Measurements from ENCODE around the gene BTG2. TPM values are rescaled to one million over a fixed set of nuclear protein-coding genes. Genes with fewer than 3 reads are reported as not detected.
"Not testable (repeated sequence)": the region's sequence is repeated elsewhere in the genome, so short reads cannot be mapped to it uniquely, and the experiment has no call there.

Gene BTG2
- total RNA-seq, 1 donor from 2014 or later, result 98.8 TPM

GRCh38 chr1:203290261-203291089 lies 14.8 kb upstream of the BTG2 start:
- no peaks in the 10 kb centered on the region for H3K27me3 Mint-ChIP-seq (ENCODE audit: low read depth)
- peak overlapping the region; percentile 99 for H3K27ac Mint-ChIP-seq
- no peaks in the 10 kb centered on the region for H3K36me3 Mint-ChIP-seq (ENCODE audit: low read depth)
- intact Hi-C loops (cut with micrococcal nuclease), result no loop called here
- H3K9me3 Mint-ChIP-seq, result no peaks in the 10 kb centered on the region
- DNase-seq (ENCODE audit: low spot score), result peak; percentile 94
- H3K4me3 Mint-ChIP-seq (ENCODE audit: low read depth), result peak overlapping the region; percentile 76
- H3K4me1 Mint-ChIP-seq (ENCODE audit: low read depth), result peaks cover 75% of the 10 kb centered on the region

- peaks cover 71% of the 10 kb centered on the region for H3K4me1 Mint-ChIP-seq (ENCODE audit: low read depth)
- H3K4me3 Mint-ChIP-seq (ENCODE audit: low read depth), result no peak overlapping the region
- H3K9me3 Mint-ChIP-seq, result no peaks in the 10 kb centered on the region
- no peak for DNase-seq (ENCODE audit: low spot score)
- H3K27ac Mint-ChIP-seq, result peak overlapping the region; percentile 99
- H3K36me3 Mint-ChIP-seq (ENCODE audit: low read depth), result no peaks in the 10 kb centered on the region
- intact Hi-C loops (cut with micrococcal nuclease), result no loop called here
- H3K27me3 Mint-ChIP-seq (ENCODE audit: low read depth), result no peaks in the 10 kb centered on the region
Observed at GRCh38 chr1:203291201-203292096, 13.9 kb upstream of the BTG2 start.

DNA sequence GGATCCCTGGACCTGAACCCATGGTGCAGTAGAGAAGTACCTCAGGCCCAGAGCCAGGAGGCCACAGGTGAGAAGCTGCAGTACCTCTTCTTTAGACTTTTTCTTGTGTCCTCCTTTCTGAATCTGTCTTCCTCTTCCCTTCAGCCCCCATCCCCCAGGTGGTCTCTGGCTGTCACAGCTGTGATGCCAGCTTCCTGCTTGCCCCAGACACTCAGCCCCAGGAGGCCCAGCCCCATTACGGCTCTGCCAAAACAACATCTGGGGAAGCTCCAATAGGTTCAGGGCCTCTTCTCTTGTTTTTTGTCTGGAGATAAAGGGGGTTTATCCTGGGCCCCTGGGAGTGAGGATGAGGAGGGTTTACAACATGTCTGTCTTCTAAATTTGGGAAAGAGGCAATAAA lies 9.5 kb upstream of the BTG2 start:
- intact Hi-C loops (cut with micrococcal nuclease), result no loop called here
- DNase-seq (ENCODE audit: low spot score), result no peak
- H3K27ac Mint-ChIP-seq, result no peak overlapping the region
- H3K36me3 Mint-ChIP-seq (ENCODE audit: low read depth), result no peaks in the 10 kb centered on the region
- H3K4me1 Mint-ChIP-seq (ENCODE audit: low read depth), result peaks cover 53% of the 10 kb centered on the region
- H3K4me3 Mint-ChIP-seq (ENCODE audit: low read depth), result no peak overlapping the region
- H3K27me3 Mint-ChIP-seq (ENCODE audit: low read depth), result no peaks in the 10 kb centered on the region
- H3K9me3 Mint-ChIP-seq, result no peaks in the 10 kb centered on the region

DNA sequence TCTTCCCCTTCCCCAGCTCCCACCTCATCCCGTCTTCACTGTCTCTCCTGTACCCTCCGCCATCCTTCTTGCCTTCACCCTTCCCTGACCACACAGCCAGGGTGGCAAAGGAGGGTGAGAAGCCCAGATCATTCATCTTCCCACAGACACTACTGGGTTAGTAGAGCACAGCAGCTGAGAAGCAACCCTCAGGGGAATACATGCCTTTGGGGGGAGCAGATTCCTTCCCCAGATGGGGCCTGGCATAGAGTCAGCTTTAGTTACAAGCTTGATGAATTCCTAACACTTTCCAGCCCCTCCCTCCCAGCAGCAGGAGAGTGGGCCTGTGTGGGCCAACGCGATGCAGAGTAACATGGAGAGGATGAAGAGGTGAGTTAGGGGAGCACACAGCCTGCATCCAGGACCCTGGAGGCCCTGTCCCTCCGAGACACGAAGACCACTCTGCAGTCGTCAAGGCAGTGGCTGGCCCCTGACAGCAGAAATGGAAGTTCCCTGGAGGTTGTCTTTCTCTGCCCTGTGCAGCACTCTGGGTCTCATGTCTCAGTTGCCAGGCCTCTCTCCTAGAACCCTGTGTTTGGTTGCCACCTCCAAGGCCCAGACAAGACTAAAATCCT lies 8.8 kb upstream of the BTG2 start:
- DNase-seq (ENCODE audit: low spot score), result no peak
- peaks cover 53% of the 10 kb centered on the region for H3K4me1 Mint-ChIP-seq (ENCODE audit: low read depth)
- H3K36me3 Mint-ChIP-seq (ENCODE audit: low read depth), result no peaks in the 10 kb centered on the region
- intact Hi-C loops (cut with micrococcal nuclease), result no loop called here
- H3K27ac Mint-ChIP-seq, result no peak overlapping the region
- no peaks in the 10 kb centered on the region for H3K27me3 Mint-ChIP-seq (ENCODE audit: low read depth)
- H3K4me3 Mint-ChIP-seq (ENCODE audit: low read depth), result no peak overlapping the region
- H3K9me3 Mint-ChIP-seq, result no peaks in the 10 kb centered on the region

DNA sequence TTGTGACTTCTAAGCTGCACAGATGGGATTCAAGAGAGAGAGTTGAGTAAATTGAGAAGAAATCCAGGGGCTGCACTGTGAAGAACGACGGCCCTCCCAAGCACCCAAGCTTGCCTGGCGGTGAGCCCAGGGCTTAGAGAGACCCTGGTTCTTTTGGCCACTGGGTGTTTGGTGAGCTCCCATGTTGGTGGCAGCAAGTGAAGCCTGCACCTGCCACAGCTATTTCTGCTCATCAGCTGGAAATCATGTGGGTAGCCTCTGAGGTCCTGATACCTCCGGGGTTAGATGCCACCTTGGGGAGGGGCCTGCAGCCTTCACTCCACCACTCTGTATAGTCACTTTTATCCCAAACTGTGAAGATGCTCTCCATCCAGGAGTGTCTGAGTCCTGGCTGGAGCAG lies 6.2 kb upstream of the BTG2 start:
- Mint-ChIP-seq H3K4me1 (ENCODE audit: low read depth) (peaks cover 57% of the 10 kb centered on the region), H3K27ac (no peak overlapping the region), H3K4me3 (ENCODE audit: low read depth) (no peak overlapping the region), H3K36me3 (ENCODE audit: low read depth) (peaks cover 2% of the 10 kb centered on the region), H3K27me3 (ENCODE audit: low read depth) (no peaks in the 10 kb centered on the region), H3K9me3 (no peaks in the 10 kb centered on the region)
- DNase-seq (ENCODE audit: low spot score), result no peak
- intact Hi-C loops (cut with micrococcal nuclease), result no loop called here

DNA sequence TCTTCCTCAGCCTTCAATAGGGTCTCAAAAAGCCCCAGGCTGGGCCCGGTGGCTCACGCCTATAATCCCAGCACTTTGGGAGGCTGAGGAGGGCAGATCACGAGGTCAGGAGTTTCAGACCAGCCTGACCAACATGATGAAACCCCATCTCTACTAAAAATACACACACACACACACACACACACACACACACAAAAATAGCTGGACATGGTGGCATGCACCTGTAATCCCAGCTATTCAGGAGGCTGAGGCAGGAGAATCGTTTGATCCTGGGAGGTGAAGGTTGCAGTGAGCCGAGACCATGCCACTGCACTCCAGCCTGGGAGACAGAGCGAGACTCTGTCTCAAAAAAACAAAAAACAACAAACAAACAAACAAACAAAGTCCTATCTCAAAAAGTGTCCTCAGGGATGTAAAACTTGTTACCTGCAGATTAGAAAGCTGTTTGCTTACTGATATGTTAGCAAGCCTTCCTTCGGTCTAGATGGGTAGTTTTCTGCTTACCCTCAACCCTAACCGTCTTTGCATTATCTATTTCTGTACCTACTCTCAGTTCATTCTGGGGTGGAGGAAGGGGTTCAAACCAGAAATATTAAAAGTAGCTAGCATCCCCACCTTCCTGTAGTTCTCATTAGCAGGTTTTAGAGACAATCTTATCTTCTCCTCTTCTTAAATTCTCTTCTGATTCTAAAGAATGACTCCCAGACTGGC lies 5.4 kb upstream of the BTG2 start:
- H3K27me3 Mint-ChIP-seq (ENCODE audit: low read depth); H3K9me3 Mint-ChIP-seq; DNase-seq (ENCODE audit: low spot score); H3K4me3 Mint-ChIP-seq (ENCODE audit: low read depth); intact Hi-C loops (cut with micrococcal nuclease); H3K36me3 Mint-ChIP-seq (ENCODE audit: low read depth): not testable (repeated sequence)
- peak overlapping the region; percentile 10 for H3K27ac Mint-ChIP-seq
- peaks cover 61% of the 10 kb centered on the region for H3K4me1 Mint-ChIP-seq (ENCODE audit: low read depth)

- peaks cover 2% of the 10 kb centered on the region for H3K36me3 Mint-ChIP-seq (ENCODE audit: low read depth)
- H3K4me3 Mint-ChIP-seq (ENCODE audit: low read depth), result no peak overlapping the region
- no peak for DNase-seq (ENCODE audit: low spot score)
- H3K27ac Mint-ChIP-seq, result peak overlapping the region; percentile 10
- intact Hi-C loops (cut with micrococcal nuclease), result no loop called here
- peaks cover 55% of the 10 kb centered on the region for H3K4me1 Mint-ChIP-seq (ENCODE audit: low read depth)
- H3K9me3 Mint-ChIP-seq, result no peaks in the 10 kb centered on the region
- no peaks in the 10 kb centered on the region for H3K27me3 Mint-ChIP-seq (ENCODE audit: low read depth)
Observed at GRCh38 chr1:203300441-203301330, 4.6 kb upstream of the BTG2 start.

- Mint-ChIP-seq H3K36me3 (ENCODE audit: low read depth) (peaks cover 8% of the 10 kb centered on the region), H3K4me1 (ENCODE audit: low read depth) (peaks cover 53% of the 10 kb centered on the region), H3K27me3 (ENCODE audit: low read depth) (no peaks in the 10 kb centered on the region), H3K4me3 (ENCODE audit: low read depth) (no peak overlapping the region), H3K27ac (no peak overlapping the region), H3K9me3 (no peaks in the 10 kb centered on the region)
- intact Hi-C loops (cut with micrococcal nuclease), result no loop called here
- no peak for DNase-seq (ENCODE audit: low spot score)
Observed at GRCh38 chr1:203301331-203301668, 4.0 kb upstream of the BTG2 start.

DNA sequence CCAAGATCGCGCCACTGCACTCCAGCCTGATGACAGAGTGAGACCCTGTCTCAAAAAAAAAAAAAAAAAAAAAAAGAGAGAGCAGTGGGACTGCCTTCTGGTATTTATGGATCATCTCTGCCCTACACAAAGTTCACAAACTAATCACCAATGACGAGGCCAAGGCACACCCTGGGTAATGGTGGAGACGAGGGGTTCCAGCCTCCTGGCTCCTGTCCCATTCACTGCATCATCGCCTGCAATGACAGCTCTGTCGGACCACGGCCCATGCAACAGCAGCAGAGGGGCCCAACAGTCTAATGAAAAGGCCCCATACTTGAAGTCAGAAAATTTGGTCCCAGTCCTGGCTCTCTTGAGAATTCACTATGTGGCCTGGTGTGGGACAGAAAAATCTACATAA lies 2.9 kb upstream of the BTG2 start:
- Mint-ChIP-seq H3K27ac (no peak overlapping the region), H3K4me3 (ENCODE audit: low read depth) (no peak overlapping the region), H3K9me3 (no peaks in the 10 kb centered on the region), H3K36me3 (ENCODE audit: low read depth) (peaks cover 19% of the 10 kb centered on the region), H3K4me1 (ENCODE audit: low read depth) (peaks cover 54% of the 10 kb centered on the region), H3K27me3 (ENCODE audit: low read depth) (no peaks in the 10 kb centered on the region)
- no peak for DNase-seq (ENCODE audit: low spot score)
- intact Hi-C loops (cut with micrococcal nuclease), result no loop called here

DNA sequence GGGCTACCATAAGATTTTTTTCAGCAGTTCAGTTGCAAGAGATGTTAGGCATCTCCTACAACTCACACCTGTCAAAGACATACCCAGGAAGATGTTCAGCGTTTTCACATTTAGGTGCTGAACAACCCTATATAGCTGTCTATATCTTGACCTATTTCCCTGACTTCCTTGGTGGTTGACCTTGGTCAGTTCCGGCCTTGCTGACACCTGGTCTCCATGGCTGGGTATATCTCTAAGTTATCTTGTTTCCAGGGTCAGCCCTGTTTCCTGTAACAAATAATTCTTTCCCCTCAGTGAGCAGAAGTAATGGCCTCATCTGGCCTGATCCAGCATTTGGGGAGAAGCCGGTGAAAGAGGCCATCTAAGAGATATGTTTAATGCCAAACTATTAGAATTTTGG lies 2.4 kb upstream of the BTG2 start:
- no peaks in the 10 kb centered on the region for H3K9me3 Mint-ChIP-seq
- intact Hi-C loops (cut with micrococcal nuclease), result no loop called here
- DNase-seq (ENCODE audit: low spot score), result no peak
- peaks cover 55% of the 10 kb centered on the region for H3K4me1 Mint-ChIP-seq (ENCODE audit: low read depth)
- no peaks in the 10 kb centered on the region for H3K27me3 Mint-ChIP-seq (ENCODE audit: low read depth)
- no peak overlapping the region for H3K27ac Mint-ChIP-seq
- H3K36me3 Mint-ChIP-seq (ENCODE audit: low read depth), result peaks cover 24% of the 10 kb centered on the region
- H3K4me3 Mint-ChIP-seq (ENCODE audit: low read depth), result no peak overlapping the region

GRCh38 chr1:203304391-203304918 lies 864 bp upstream of the BTG2 start:
- no peaks in the 10 kb centered on the region for H3K9me3 Mint-ChIP-seq
- H3K4me1 Mint-ChIP-seq (ENCODE audit: low read depth), result peaks cover 59% of the 10 kb centered on the region
- intact Hi-C loops (cut with micrococcal nuclease), result no loop called here
- peaks cover 39% of the 10 kb centered on the region for H3K36me3 Mint-ChIP-seq (ENCODE audit: low read depth)
- peak overlapping the region; percentile 94 for H3K27ac Mint-ChIP-seq
- no peak for DNase-seq (ENCODE audit: low spot score)
- H3K4me3 Mint-ChIP-seq (ENCODE audit: low read depth), result peak overlapping the region; percentile 73
- no peaks in the 10 kb centered on the region for H3K27me3 Mint-ChIP-seq (ENCODE audit: low read depth)

GRCh38 chr1:203305809-203306088 lies 430 bp downstream of the BTG2 start:
- H3K27ac Mint-ChIP-seq, result peak overlapping the region; percentile 87
- peaks cover 58% of the 10 kb centered on the region for H3K4me1 Mint-ChIP-seq (ENCODE audit: low read depth)
- DNase-seq (ENCODE audit: low spot score), result no peak
- H3K9me3 Mint-ChIP-seq, result no peaks in the 10 kb centered on the region
- peak overlapping the region; percentile 99 for H3K4me3 Mint-ChIP-seq (ENCODE audit: low read depth)
- H3K36me3 Mint-ChIP-seq (ENCODE audit: low read depth), result peaks cover 52% of the 10 kb centered on the region
- H3K27me3 Mint-ChIP-seq (ENCODE audit: low read depth), result no peaks in the 10 kb centered on the region
- intact Hi-C loops (cut with micrococcal nuclease), result loop anchor here (1.0 kb wide), 4 partner anchors 15 to 32 kb away; no protein-coding TSS in a partner anchor

Measured in activated T-helper 2 cell treated with anti-CD3 and anti-CD28 coated beads, Interferon-gamma antibody, Interleukin-2, Interleukin-4, amounts not matched to agents 10 μg/mL and 5 μg/mL and 100 μg/mL, durations not matched to agents 14 hours and 24 hours and 36 hours (primary cell).